Kidney epithelial cell (primary cell): ENCODE data around the gene SNCAIP. TPM values are rescaled to one million over a fixed set of nuclear protein-coding genes. Genes with fewer than 3 reads are reported as not detected.

ENCODE experiments used
- DNase-seq: peaks from one replicate; pipeline ENCODE4 v3.0.0-alpha.2; 2010; ENCODE audit warnings: low read depth
- H3K27me3 ChIP-seq: 2 replicates; pipeline ENCODE4 v1.6.0; 2011; ENCODE audit warnings: low read length; ENCODE audit not compliant: control insufficient read depth, insufficient read depth
- H3K36me3 ChIP-seq: 2 replicates; pipeline ENCODE4 v1.5.1; 2011; ENCODE audit warnings: low read length; ENCODE audit not compliant: control insufficient read depth, insufficient read depth
- H3K4me3 ChIP-seq: 2 replicates; pipeline ENCODE4 v1.5.1; 2011; ENCODE audit warnings: low read depth, mild to moderate bottlenecking, control low read depth, low read length
- total RNA-seq: library from RNA; depleted of rRNA; stranded (reverse); fragments of >200 nt; gene quantifications from 2 replicates; pipeline ENCODE4 v1.2.3, GENCODE V29; 2015
- TF ChIP-seq, protein P1 (sequence below): IDR thresholded peaks from 2 replicates; pipeline ENCODE4 v1.5.1; 2011; ENCODE audit warnings: mild to moderate bottlenecking, moderate library complexity, low read length, control low read depth, inconsistent platforms; ENCODE audit not compliant: insufficient read depth, poor library complexity, severe bottlenecking

SNCAIP gene
- total RNA-seq, 1 donor from 2014 or later = 3.1 TPM

DNA sequence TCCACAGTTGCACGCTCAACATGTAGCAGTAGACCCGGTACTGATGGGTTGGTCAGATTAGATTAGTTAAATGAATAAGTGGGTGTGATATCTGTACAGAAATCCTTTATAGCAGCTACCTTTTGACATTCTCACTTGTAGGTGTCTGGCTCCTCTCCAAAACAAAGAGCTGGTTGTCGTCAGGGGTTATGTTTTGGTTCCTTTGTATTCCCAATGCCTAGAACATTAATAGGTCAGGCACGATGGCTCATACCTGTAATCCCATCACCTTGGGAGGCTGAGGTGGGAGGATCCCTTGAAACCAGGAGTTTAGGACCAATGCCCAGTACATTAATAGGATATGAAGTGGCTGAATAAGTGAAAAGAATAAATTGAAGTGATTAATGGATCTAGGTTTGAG lies 182.1 kb downstream of the SNCAIP start:
- no peak for DNase-seq
- Histone ChIP-seq H3K36me3 (no peaks in the 10 kb centered on the region), H3K4me3 (no peak overlapping the region), H3K27me3 (no peaks in the 10 kb centered on the region)
- TF ChIP-seq, protein P1, sequence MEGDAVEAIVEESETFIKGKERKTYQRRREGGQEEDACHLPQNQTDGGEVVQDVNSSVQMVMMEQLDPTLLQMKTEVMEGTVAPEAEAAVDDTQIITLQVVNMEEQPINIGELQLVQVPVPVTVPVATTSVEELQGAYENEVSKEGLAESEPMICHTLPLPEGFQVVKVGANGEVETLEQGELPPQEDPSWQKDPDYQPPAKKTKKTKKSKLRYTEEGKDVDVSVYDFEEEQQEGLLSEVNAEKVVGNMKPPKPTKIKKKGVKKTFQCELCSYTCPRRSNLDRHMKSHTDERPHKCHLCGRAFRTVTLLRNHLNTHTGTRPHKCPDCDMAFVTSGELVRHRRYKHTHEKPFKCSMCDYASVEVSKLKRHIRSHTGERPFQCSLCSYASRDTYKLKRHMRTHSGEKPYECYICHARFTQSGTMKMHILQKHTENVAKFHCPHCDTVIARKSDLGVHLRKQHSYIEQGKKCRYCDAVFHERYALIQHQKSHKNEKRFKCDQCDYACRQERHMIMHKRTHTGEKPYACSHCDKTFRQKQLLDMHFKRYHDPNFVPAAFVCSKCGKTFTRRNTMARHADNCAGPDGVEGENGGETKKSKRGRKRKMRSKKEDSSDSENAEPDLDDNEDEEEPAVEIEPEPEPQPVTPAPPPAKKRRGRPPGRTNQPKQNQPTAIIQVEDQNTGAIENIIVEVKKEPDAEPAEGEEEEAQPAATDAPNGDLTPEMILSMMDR = no peak

DNA sequence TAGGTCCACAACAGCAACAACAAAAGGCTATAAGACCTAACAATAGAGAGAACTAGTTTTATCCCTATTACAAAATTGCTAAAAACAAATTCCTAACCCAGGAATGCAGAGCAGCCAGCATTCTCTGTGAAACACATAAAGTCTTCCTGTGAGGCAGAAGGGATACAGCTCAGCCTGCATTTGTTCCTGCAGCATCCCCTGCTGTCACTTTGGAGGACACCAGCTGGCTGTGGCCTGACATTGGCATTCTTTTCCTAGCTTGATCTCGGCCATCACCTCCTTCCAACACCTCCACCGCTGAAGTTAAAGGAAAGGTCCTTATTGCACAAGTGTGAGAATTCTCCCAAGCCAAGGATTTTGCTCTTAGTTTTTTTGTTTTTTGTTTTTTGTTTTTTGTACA lies 186.1 kb downstream of the SNCAIP start:
- Histone ChIP-seq H3K27me3 (no peaks in the 10 kb centered on the region), H3K4me3 (no peak overlapping the region), H3K36me3 (no peaks in the 10 kb centered on the region)
- no peak for DNase-seq
- TF ChIP-seq, protein P1 = peak; percentile 24

DNA sequence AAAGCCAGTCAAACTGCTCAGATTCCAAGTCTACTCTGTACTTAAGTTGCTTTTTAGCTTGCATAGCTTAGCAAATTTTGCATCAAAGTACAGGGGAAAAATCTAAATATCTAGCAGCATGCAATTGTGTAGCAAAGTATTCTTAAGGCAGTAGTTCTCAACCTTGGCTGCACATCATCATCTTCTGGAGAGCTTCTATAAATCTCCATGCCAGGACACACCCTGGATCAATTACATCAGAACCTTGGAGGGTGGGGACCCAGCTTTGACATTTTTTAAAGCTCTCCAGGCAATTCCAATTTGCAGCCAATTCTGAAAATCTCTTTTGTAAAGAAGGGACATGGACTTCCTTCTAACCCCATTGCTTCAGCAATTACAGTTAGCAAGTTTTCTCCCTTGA lies 187.5 kb downstream of the SNCAIP start:
- TF ChIP-seq, protein P1 = no peak
- no peak overlapping the region for H3K4me3 ChIP-seq
- DNase-seq = no peak
- no peaks in the 10 kb centered on the region for H3K27me3 ChIP-seq
- H3K36me3 ChIP-seq = no peaks in the 10 kb centered on the region

DNA sequence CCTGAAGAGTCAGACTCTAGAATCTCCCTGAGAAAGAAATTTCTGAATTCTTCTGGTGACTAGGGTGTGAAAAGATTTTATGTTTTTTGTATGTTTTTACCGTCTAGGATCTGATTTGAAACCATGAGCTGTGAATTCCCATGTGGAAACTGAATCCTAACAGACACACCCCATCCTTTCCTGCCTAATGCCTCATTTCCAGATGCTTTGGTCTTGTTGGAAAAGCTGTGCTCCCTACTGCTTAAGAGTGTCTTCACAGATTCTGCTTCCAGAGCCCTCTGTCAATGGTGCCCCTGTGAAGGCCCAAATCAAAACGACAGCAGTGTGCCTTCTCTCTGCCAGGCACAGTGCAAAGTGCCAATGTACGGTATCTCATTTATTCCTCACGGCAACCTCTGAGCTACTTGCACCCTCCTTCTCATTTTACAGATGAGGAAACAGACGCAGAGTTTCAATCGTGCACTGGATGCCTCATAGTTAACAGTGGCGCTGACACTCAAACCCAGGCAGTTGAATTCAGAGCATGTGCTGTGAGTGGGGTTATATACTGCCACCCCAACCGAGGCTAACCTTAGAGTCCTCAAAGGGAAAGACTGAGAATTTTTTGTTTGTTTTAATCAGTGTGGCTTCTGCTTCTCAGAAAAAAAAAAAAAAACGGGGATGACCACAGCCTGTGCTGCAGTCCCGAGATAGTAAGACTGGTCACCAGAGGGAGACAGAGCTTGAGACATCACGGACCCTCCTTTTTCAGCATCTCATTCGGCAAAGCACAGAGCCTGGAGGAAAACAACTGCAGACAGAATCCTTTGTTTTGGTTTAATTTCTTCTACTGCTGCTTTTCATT lies 188.4 kb downstream of the SNCAIP start:
- TF ChIP-seq, protein P1 = peak; percentile 60
- no peak for DNase-seq
- Histone ChIP-seq H3K36me3 (no peaks in the 10 kb centered on the region), H3K4me3 (no peak overlapping the region), H3K27me3 (no peaks in the 10 kb centered on the region)

- no peak for DNase-seq
- H3K36me3 ChIP-seq = no peaks in the 10 kb centered on the region
- H3K4me3 ChIP-seq = no peak overlapping the region
- TF ChIP-seq, protein P1 = no peak
- H3K27me3 ChIP-seq = no peaks in the 10 kb centered on the region
Measured at GRCh38 chr5:122501089-122501435, 189.0 kb downstream of the SNCAIP start.

- TF ChIP-seq, protein P1 = no peak
- Histone ChIP-seq H3K36me3 (no peaks in the 10 kb centered on the region), H3K27me3 (no peaks in the 10 kb centered on the region), H3K4me3 (no peak overlapping the region)
- DNase-seq = no peak
Measured at GRCh38 chr5:122507045-122507444, 195.0 kb downstream of the SNCAIP start.
